B cell (primary cell): ENCODE measurements around the gene ERCC2. TPM values are rescaled to one million over a fixed set of nuclear protein-coding genes. Genes with fewer than 3 reads are reported as not detected.
"Not testable (repeated sequence)": the region's sequence is repeated elsewhere in the genome, so short reads cannot be mapped to it uniquely, and the experiment has no call there.

Source experiments
- ATAC-seq: fragments of 200-7000 bp; cut with Tn5 transposase; one replicate; pipeline ENCODE4 v1.10.0; 2021; ENCODE audit warnings: low read depth, mild to moderate bottlenecking, moderate number of reproducible peaks, moderate library complexity
- CTCF ChIA-PET: fragments of 350-600 bp; sonication (Branson Sonifier 250); formaldehyde crosslinking; loops from one replicate; lab custom pipeline; 2021; ENCODE audit warnings: antibody characterized with exemption, inconsistent platforms; lab: Charles Lee
- POLR2A ChIA-PET: fragments of 350-600 bp; sonication (Branson Sonifier 250); formaldehyde crosslinking; loops from one replicate; lab custom pipeline; 2021; ENCODE audit warnings: antibody characterized with exemption; lab: Charles Lee
- DNase-seq: peaks from one replicate; pipeline ENCODE4 v3.0.0; 2013
- H2AFZ ChIP-seq: 2 replicates; pipeline ENCODE4 v1.6.1; 2012; ENCODE audit warnings: mild to moderate bottlenecking, low read depth, low read length; ENCODE audit not compliant: insufficient read depth, poor library complexity, severe bottlenecking
- H3K27ac ChIP-seq, 2 donors: 1 replicate in 1 of 2; 2 replicates in 1 of 2; pipeline ENCODE4 v1.5.1; 2012 to 2013; ENCODE audit warnings: low read length in 2 of 2, mild to moderate bottlenecking in 2 of 2, moderate library complexity in 1 of 2
- H3K27me3 ChIP-seq, 4 experiments: fragments of 200-600 bp in 1 of 4; sonication (generic) in 1 of 4; replicated peaks in 1 of 4; 1 replicate in 2 of 4; 2 replicates in 2 of 4; pipeline versions ENCODE4 v1.6.1 to v1.7.0; 2013 to 2016; ENCODE audit warnings: low read length in 3 of 4, mild to moderate bottlenecking in 2 of 4, mixed read lengths in 1 of 4, moderate library complexity in 1 of 4; ENCODE audit not compliant: insufficient read depth in 4 of 4, control insufficient read depth in 3 of 4; ENCODE audit errors: control extremely low read depth in 1 of 4
- H3K36me3 ChIP-seq, 2 experiments: replicated peaks in 1 of 2; 1 replicate in 1 of 2; 2 replicates in 1 of 2; pipeline versions ENCODE4 v1.6.1 to v1.7.1; 2013; ENCODE audit warnings: low read length in 1 of 2; ENCODE audit not compliant: insufficient read depth in 2 of 2, control insufficient read depth in 1 of 2; ENCODE audit errors: control extremely low read depth in 1 of 2, extremely low read depth in 1 of 2
- H3K4me1 ChIP-seq, 2 donors: fragments of 200-600 bp in 1 of 2; sonication (generic) in 1 of 2; 1 replicate in 1 of 2; 2 replicates in 1 of 2; pipeline versions ENCODE4 v1.5.1 to v1.6.1; 2013 to 2017; ENCODE audit warnings: low read length in 2 of 2; ENCODE audit not compliant: control insufficient read depth in 2 of 2, insufficient read depth in 2 of 2
- H3K4me2 ChIP-seq: replicated peaks from 2 replicates; pipeline ENCODE3; 2012; ENCODE audit warnings: mild to moderate bottlenecking, low read depth, low read length; ENCODE audit not compliant: poor library complexity, severe bottlenecking
- H3K4me3 ChIP-seq, 5 experiments: fragments of 200-600 bp in 1 of 5; sonication (generic) in 1 of 5; 1 replicate in 3 of 5; 2 replicates in 2 of 5; pipeline versions ENCODE4 v1.5.1 to v1.7.0; 2011 to 2016; ENCODE audit warnings: low read length in 4 of 5, mild to moderate bottlenecking in 4 of 5, low read depth in 2 of 5, control low read depth in 1 of 5, moderate library complexity in 1 of 5; ENCODE audit not compliant: insufficient read depth in 1 of 5; ENCODE audit errors: control extremely low read depth in 1 of 5, extremely low read depth in 1 of 5
- H3K79me2 ChIP-seq: fragments of 200-600 bp; sonication (generic); one replicate; pipeline ENCODE4 v1.6.0; 2016; ENCODE audit warnings: low read length; ENCODE audit not compliant: control insufficient read depth, insufficient read depth
- H3K9ac ChIP-seq: fragments of 200-600 bp; sonication (generic); 2 replicates; pipeline ENCODE4 v1.6.1; 2017; ENCODE audit warnings: mild to moderate bottlenecking, low read length, moderate library complexity
- H3K9me3 ChIP-seq, 3 donors: one replicate each; pipeline versions ENCODE4 v1.6.1 to v1.7.1; 2013; ENCODE audit warnings: low read length in 2 of 3; ENCODE audit not compliant: control insufficient read depth in 2 of 3, insufficient read depth in 1 of 3; ENCODE audit errors: control extremely low read depth in 1 of 3
- H4K20me1 ChIP-seq: 2 replicates; pipeline ENCODE4 v1.6.0; 2012; ENCODE audit warnings: mild to moderate bottlenecking, low read length; ENCODE audit not compliant: insufficient read depth, control insufficient read depth, poor library complexity, severe bottlenecking
- H3K27ac Mint-ChIP-seq: one replicate; pipeline ENCODE4 v1.8.0; 2021; ENCODE audit warnings: mixed read lengths
- H3K27me3 Mint-ChIP-seq: one replicate; pipeline ENCODE4 v1.8.0; 2021; ENCODE audit warnings: mixed read lengths
- H3K4me1 Mint-ChIP-seq: one replicate; pipeline ENCODE4 v1.8.0; 2021; ENCODE audit warnings: mixed read lengths
- H3K4me3 Mint-ChIP-seq: one replicate; pipeline ENCODE4 v1.8.0; 2021; ENCODE audit warnings: mixed read lengths
- H3K9me3 Mint-ChIP-seq: one replicate; pipeline ENCODE4 v1.8.0; 2022; ENCODE audit warnings: mixed read lengths; ENCODE audit not compliant: insufficient read depth
- CTCF ChIP-seq: fragments of 200-600 bp; IDR thresholded peaks from one replicate; pipeline ENCODE4 v1.8.0; 2022; ENCODE audit warnings: antibody characterized with exemption, mild to moderate bottlenecking
- EZH2 ChIP-seq: IDR thresholded peaks from 2 replicates; pipeline ENCODE4 v1.6.1; 2012; ENCODE audit warnings: borderline replicate concordance, low read depth, mild to moderate bottlenecking, moderate library complexity, low read length; ENCODE audit not compliant: insufficient read depth, poor library complexity, severe bottlenecking
- WGBS: methylation state at CpG from one replicate; pipeline ENCODE4 v1.1.5; 2013; ENCODE audit warnings: missing lambda C conversion rate; ENCODE audit not compliant: insufficient coverage; 5-methylcytosine and 5-hydroxymethylcytosine counted together
- intact Hi-C: fragments of 100-400 bp; cut with micrococcal nuclease; formaldehyde crosslinking; loops from one replicate; pipeline ENCODE4 v1.10.0; 2022
- polyA plus RNA-seq: library from polyadenylated mRNA; depleted of rRNA; stranded (reverse); fragments of >200 nt; gene quantifications from 2 replicates; pipeline ENCODE4 v1.2.3, GENCODE V29; 2012
- total RNA-seq, 2 donors: library from RNA; stranded (reverse); fragments of 120-200 nt in 1 of 2; gene quantifications; 1 replicate in 1 of 2; 2 replicates in 1 of 2; pipeline versions ENCODE4 v1.2.3 to v1.2.4, GENCODE V29; 2013 to 2022

ERCC2 gene
- total and polyA plus RNA-seq, 2 donors (not counting 1 experiment from before 2014, with no cell fraction given): 20.8 to 26.5 TPM

- Mint-ChIP-seq H3K27me3 (peaks cover 39% of the 10 kb centered on the region), H3K4me1 (no peaks in the 10 kb centered on the region), H3K9me3 (no peaks in the 10 kb centered on the region), H3K4me3 (no peak overlapping the region), H3K27ac (no peak overlapping the region)
- Histone ChIP-seq H2AFZ (no peak overlapping the region), H3K9me3 (no peaks in the 10 kb centered on the region), H3K36me3 (no peaks in the 10 kb centered on the region), H3K4me2 (no peak overlapping the region), H4K20me1 (no peaks in the 10 kb centered on the region), H3K4me1 (no peaks in the 10 kb centered on the region), H3K27me3 (peaks cover 0 to 8% (median 0%) of the 10 kb centered on the region in 4 experiments), H3K9ac (no peak overlapping the region), H3K27ac (no peak overlapping the region), H3K4me3 (no peak overlapping the region), H3K79me2 (no peaks in the 10 kb centered on the region)
- DNase-seq (no peak), ATAC-seq (no peak)
- TF ChIP-seq EZH2: no peak
- no peak for TF ChIP-seq CTCF
- intact Hi-C loops: no loop called here
- CTCF ChIA-PET: no interaction called here
- POLR2A ChIA-PET: no interaction called here
- 68% methylated on average over 21 of the region's 21 CpGs for WGBS
Measured at GRCh38 chr19:45315304-45315703, 55.1 kb downstream of the ERCC2 start.

DNA sequence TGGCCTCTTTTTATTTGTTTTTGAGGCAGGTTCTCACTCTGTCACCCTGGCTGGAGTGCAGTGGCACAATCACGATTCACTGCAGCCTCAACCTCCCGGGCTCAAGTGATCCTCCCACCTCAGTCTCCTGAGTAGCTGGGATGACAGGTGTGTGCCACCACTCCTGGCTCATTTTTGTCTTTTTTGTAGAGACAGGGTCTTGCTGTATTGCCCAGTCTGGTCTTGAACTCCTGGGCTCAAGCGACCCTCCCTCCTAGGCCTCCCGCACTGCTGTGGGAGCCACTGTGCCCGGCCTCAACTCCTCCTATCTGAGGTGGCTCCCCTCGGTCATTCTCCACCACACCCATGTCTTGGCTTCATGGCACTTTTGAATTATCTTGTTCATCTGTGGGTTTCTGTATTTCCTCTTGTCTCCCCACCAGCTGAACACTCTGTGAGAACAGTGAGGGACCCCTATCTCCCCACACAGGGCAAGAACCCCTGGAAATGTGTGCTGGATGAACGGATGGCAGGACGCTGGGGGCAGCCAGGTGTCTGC, 55.6 kb downstream of the ERCC2 start:
- H3K27me3 ChIP-seq: peaks cover 0 to 8% (median 0%) of the 10 kb centered on the region in 4 experiments
- no peaks in the 10 kb centered on the region for H3K9me3 ChIP-seq
- H3K9ac ChIP-seq: no peak overlapping the region
- no peak overlapping the region for H3K4me2 ChIP-seq
- intact Hi-C loops: no loop called here
- no peaks in the 10 kb centered on the region for H4K20me1 ChIP-seq
- POLR2A ChIA-PET: no interaction called here
- H2AFZ ChIP-seq: no peak overlapping the region
- CTCF ChIA-PET: no interaction called here
- H3K4me3 ChIP-seq: no peak overlapping the region
- Mint-ChIP-seq H3K4me3 (no peak overlapping the region), H3K27me3 (peaks cover 39% of the 10 kb centered on the region), H3K27ac (no peak overlapping the region), H3K4me1 (no peaks in the 10 kb centered on the region), H3K9me3 (no peaks in the 10 kb centered on the region)
- 82% methylated on average over 6 of the region's 8 CpGs for WGBS
- DNase-seq (no peak), ATAC-seq (no peak)
- TF ChIP-seq CTCF (no peak), EZH2 (no peak)
- H3K36me3 ChIP-seq: no peaks in the 10 kb centered on the region
- H3K4me1 ChIP-seq: no peaks in the 10 kb centered on the region
- H3K79me2 ChIP-seq: no peaks in the 10 kb centered on the region
- H3K27ac ChIP-seq: no peak overlapping the region

- intact Hi-C loops, H3K27ac ChIP-seq, H3K4me1 ChIP-seq, H4K20me1 ChIP-seq, H3K27ac Mint-ChIP-seq, DNase-seq, H3K79me2 ChIP-seq, H3K27me3 ChIP-seq, H3K9me3 Mint-ChIP-seq, H3K4me3 Mint-ChIP-seq, H3K36me3 ChIP-seq, POLR2A ChIA-PET, ATAC-seq, H3K4me3 ChIP-seq, H3K4me1 Mint-ChIP-seq, H3K4me2 ChIP-seq, H2AFZ ChIP-seq, H3K9ac ChIP-seq: not testable (repeated sequence)
- 96% methylated on average over 10 of the region's 14 CpGs for WGBS
- CTCF ChIA-PET: interaction anchor here (0.6 kb wide), 1 partner anchor 11 kb away, joined by 3 read pairs; no protein-coding TSS in a partner anchor
- peaks cover 29% of the 10 kb centered on the region for H3K27me3 Mint-ChIP-seq
- H3K9me3 ChIP-seq: peaks cover 0 to 12% (median 0%) of the 10 kb centered on the region in 3 donors
Measured at GRCh38 chr19:45312285-45312684, 58.1 kb downstream of the ERCC2 start.
